GM18517 (cell line): ENCODE data around the gene SH3RF3.

Experiments used
- ATAC-seq: cut with Tn5 transposase; IDR thresholded peaks from one replicate; pipeline ENCODE4 v1.9.1; 2021; ENCODE audit warnings: mild to moderate bottlenecking, moderate library complexity; ENCODE audit not compliant: unreplicated experiment

Gene SH3RF3

DNA sequence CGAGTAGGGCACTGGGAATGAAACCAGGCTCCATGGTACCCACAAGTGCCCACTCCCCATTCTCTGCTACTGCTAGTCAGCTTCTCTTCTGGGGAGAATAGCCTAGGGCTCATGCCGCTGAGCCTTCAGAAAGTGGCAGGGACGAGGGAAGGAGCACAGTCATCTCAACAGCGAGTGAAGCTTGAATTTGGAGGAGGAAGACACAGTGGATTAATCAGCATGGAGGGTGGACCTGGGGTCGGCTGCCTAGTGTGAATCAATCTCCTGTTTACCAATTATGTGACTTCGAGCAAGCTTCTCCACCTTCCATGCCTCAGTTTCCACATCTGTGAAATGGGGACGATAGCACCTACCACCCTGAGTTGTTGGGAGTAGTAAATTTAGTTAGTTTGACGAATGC lies 327.8 kb downstream of the SH3RF3 start:
- no peak for ATAC-seq

DNA sequence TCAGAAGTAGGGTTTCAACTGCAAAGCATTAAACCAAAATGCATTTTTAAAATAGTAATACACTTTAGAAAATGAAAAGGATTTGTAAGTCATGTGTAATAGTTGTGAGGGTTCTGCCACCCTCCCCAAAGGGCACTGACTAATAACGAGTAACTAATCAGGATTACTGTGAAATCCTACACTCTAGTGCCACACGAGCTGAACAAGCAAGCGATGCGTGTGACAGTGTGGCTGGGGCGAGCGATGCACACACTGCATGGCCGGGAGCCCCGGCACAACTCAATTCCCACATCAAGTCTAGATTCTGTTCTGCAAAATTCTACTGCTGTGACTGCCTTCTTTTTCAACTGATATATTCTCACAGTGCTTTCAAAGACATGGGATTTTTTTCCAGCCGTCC lies 328.4 kb downstream of the SH3RF3 start:
- ATAC-seq: no peak

DNA sequence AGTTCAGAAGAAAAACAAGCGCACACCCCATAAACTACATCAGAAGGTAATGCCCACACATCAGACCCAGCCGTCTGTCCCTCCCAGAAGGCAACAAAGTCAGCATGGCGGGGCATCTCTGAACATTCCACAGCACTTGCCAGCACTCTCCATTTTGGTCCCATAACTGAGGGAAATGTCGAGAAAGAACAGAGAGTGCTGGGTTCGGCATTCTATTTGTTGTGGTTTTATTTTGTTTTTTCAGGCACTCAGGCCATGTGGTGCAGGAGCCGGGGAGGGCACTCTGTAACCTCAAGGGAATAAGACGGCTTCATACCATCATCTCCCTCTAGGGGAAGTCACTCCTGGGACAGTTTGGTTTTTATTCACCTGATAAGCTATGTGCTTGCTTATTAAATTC lies 328.8 kb downstream of the SH3RF3 start:
- ATAC-seq: no peak

DNA sequence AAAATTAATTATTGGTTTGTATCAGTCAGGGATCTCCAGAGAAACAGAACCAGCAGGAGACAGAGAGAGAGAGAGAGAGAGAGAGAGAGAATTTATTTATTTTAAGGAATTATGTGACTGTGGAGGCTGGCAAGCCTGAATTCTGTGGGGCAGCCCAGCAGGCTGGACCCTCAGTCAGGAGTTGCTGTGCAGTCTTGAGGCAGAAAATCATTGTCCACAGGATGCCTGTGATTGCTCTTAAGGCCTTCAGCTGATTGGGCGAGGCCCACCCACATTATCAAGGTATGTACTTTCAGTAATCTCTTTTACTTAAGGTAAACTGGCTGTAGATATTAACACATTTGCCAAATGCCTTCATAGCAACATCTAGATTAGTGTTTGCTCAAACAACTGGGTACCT lies 329.5 kb downstream of the SH3RF3 start:
- ATAC-seq: no peak

DNA sequence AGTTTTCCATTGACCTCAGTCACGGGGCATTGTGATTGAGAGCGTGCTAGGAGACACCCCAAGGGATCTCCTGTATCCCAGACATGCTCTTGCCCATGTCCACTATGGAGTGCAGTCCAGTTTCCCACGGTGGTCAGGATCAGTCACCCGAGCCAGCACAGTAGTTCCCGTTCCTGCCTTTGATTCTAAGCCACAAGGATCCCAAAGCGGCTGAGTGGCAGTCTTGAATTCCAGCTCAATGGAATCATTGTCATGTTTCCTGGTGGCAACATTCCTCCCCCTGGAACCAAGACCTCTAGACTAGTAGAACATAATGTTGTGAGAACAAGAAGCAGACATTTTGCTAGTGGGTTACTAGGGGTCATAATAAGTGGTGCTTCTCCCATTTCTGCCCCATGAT lies 330.5 kb downstream of the SH3RF3 start:
- ATAC-seq: no peak

DNA sequence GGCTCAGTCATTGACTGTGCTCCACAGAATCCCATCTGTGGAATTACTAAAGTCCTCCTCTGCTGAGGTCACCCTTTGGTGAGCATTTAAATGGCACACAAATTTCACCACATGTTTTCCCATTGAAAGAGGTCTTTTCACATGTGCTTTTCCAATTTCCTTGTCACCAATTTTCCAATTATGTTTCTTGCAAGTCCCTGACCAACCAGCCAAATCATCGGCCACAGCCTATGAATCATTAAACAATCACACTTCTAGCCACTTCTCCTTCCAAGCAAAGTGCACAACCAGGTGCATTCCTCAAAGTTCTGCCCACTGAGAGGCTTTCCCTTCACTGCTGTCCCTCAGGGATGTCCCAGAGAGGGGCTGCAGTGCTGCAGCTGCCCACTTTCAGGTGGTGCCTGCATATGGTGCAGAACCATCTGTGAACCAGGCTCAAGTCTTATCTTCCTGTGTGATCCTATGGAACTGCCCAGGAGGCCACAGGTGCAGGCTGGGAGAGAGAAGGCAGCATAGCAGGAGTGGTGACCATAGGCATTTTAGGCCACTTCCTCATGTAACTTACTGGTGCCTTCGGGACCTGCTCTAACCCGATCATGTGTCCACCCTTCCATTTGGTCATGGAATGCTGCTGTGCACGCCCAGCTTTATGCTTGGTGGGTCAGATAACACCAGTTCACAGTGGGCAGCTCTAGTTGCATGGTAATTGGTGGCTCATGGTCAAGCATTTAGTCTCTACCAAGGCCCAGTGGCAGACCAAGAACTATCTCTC lies 331.7 kb downstream of the SH3RF3 start:
- no peak for ATAC-seq

DNA sequence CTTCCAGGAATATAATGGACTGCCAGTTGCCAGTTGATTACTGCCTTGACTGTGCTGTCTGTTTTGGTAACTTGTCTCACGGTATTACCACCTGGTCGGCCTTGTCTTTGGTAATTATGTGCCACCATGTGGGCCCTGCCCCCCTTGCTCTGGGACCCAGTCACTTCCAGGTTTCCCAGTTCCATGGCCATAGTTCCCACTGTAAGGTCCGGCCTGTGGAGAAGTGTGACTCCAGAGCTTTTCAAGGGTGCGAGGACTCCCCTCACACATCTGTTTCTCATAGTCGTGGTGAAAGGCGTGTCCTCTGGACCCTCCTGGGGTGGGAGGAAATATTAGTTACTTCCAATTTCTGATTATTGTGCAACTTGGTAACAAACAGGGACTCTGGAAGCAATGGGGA lies 334.2 kb downstream of the SH3RF3 start:
- no peak for ATAC-seq

GRCh38 chr2:109463891-109464290 lies 334.9 kb downstream of the SH3RF3 start:
- ATAC-seq: no peak

- ATAC-seq: no peak
Measured at GRCh38 chr2:109466674-109467575, 337.9 kb downstream of the SH3RF3 start.

DNA sequence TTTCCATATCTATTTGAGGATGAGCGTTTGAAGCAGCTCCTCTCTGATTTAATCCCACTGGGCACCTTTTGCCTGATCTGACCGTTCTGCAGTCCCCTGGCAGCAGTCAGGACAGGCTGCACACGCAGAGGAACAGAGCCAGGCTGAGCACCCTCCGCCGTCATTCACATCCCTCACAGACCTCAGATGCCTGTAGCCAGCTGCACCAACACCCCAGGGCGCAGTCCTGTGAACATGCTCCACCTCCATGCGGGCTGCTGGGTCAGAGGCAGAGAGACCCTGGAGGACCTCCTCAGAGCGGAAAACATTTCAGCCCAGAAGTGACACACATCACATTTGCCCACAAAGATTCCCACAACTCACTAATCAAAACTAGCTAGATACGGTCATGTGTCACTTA lies 338.7 kb downstream of the SH3RF3 start:
- ATAC-seq: no peak

DNA sequence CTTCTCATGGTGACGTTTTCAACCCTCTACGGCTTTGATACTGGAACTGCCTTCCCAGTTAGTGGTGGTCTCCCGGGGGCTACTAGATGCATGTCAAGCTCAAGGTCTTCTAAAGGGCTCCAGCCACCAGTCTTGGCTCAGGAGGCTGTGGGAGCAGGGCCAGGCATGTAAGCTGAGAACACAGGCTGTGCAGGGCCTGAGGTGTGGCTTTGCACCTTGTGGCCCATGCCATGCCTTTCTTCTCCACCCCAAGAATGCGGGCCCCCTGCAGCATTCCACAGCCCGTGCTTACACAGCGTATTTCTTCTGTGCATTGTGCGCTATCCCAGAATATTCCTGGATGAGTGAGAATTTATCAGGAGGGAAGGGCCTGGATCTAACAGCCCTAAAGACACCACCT lies 339.9 kb downstream of the SH3RF3 start:
- ATAC-seq: no peak

- ATAC-seq: no peak
Measured at GRCh38 chr2:109471658-109472057, 342.7 kb downstream of the SH3RF3 start.

GRCh38 chr2:109472331-109472959 lies 343.4 kb downstream of the SH3RF3 start:
- ATAC-seq: no peak

- no peak for ATAC-seq
Measured at GRCh38 chr2:109472974-109473373, 344.0 kb downstream of the SH3RF3 start.

DNA sequence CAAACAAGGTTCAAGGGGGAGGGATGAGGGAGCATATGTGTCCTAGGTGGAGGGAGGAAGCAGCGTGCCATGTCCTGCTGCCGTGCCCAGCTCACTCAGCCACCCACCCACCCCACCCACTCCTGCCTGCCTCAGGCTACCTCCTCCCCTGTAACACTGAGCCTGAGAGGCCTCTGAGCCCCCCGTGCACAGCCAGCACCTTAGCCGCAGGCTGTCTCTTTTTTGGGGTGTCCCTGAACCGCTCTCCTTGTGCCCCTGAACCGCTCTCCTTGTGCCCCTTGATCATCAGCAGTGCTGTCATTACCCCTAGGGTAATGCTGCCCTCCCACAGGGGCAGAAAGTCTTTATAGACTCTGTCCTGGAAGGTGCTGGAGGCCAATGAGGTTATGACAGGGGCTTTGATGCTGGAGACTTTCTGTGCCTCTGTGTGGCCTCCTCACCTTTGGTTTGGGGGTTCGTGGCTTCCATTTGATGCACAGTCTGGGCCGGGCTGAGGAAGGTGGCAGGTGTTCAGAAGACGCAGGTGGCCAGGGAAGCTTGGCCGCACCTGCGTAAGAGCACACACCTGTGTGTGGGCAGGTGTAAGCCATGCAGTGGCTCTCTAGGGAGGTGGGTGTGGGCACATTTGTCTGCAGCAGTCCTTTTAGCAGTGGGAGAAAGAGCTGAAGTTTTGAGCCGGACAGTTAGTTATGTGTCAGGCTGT lies 344.8 kb downstream of the SH3RF3 start:
- ATAC-seq: no peak

DNA sequence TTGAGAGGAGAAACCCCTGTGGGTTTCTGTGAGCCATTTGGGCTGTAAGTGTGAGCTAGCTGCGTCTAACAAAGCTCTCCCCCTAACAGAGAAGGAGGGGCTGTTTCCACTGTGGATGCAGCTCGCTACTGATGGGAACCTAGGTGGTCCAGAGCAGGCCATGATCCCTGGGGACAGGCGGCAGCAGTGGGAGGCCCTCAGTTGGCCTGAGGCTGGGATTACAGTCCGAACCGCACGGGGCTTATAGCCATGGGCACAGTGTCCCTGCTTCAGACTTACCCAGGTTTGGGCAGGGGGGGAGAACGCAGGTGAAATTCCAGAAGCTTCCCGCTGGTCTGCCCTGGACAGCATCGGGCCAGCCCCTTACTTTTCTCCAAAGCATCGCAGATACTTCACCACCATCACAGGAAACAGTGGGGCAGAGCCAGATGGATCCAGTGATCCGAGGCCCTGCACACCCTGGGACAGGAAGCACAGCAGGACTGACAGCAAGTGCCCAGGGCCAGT lies 345.4 kb downstream of the SH3RF3 start:
- no peak for ATAC-seq

DNA sequence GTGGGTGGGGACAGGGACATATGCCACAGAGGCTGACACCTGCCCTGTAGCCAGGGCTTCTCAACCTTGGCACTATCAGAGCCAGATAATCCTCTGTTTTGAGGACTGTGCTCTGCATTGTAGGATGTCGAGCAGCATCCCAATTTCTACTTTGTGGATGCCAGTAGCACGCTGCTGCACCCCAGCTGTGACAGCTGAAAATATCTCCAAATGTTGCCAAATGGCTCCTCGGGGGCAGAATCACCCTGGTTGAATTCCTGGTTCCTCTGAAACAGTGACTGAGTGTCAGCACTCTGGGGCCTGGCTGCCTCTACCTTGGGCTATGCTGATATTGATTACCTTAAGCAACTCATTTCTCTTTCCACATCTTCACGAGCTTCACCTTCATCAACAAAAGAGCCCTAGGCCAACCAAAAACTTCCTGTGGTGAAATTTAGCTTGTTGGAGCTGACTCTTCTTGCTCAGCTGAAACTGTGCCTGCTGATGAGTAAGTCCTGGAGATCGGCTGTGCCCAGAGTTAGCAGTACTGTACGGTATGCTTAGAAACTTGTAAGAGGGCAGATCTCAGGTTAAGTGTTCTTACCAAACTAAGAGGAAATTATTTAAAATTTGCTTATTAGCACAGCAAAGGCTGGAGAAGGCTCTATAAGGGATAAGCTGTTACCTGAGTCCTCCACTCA lies 346.7 kb downstream of the SH3RF3 start:
- ATAC-seq: no peak

DNA sequence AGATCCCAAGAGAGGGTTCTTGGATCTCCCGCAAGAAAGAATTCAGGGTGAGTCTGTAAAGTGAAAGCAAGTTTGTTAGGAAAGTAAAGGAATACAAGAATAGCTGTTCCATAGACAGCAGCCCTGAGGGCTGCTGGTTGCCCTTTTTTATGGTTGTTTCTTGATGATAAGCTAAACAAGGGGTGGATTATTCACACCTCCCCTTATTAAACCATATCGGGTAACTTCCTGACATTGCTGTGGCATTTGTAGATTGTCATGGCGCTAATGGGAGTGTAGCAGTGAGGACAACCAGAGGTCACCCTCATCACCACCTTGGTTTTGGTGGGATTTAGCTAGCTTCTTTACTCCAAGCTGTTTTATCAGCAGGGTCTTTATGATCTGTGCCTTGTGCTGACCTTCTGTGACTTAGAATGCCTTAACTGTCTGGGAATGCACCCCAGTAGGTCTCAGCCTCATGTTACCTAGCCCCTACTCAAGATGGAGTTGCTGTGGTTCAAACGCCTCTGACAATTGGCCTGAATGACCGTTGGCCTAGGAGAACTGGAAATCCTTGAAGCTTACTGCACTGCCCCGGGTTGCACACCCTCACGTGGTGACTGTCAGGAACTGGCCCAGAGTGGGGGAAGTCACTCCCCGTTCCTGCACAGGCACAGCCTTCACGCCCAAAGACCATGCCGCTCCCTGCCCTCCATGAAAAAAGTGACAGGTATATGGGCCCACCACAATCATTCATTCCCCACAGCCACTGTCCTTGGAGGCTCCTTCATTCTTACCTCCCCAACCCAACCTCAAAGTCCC lies 347.8 kb downstream of the SH3RF3 start:
- ATAC-seq: no peak

DNA sequence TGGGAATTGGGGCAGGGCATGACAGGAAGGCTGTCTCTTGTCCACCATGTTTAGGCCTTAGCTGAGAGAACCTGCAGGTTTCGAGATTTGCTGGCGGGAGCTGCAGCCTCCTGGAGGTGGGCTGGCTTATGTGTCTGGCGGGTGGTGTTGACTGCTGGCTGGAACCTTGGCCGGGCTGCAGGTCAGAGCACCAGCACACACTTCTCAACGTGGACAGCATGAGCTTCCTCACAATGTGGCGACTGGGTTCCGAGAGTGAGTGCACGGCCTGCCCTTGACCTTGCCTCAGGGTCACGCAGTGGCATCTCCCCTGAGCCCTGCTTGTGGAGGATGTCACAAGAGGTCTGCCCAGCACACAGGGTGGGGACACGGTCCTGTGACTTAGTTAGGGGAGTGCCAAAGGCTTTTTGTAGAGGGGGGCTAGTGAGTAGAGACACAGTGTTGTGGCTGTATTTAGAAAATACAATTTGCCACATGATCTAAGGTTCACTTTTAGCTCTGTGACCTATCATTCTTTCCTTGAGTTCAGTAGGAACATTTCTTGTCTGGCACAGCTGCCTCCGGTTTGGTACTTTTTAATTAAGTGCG lies 350.0 kb downstream of the SH3RF3 start:
- ATAC-seq: no peak
